ENCODE data around the gene NRXN3.

Gene NRXN3

DNA sequence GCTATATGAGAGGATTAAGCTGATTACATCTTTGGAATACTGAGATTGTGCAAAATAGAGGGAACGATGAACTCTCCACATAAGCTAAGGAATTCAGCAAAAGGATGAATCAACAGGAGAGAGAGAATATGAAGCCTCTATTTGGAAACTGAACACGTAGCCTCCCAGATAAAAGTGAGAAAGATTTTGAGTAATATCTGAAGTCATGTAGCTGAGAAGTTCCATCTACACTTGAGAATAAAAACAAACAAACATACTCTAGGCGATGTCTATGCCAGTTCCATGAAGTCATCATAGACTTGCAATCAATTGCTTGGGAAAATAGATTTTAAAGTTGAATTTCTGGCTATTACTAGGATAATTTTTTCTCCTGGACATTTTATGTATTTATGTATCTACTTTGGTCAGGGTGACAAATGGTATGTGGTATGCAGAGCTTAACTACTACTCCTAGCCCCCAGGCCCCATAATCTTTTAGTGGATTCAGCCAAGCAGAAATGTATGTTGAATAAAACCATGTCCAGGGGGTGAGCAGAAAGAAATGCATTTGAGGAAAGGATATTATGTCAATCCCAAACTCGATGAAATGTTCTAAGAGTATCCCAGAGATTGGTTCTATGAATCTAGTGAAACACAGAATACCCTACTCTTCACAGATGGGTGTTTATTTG, 1413.7 kb downstream of the NRXN3 start:
- H2AFZ ChIP-seq (ENCODE audit: low read length): no peak overlapping the region
- no peaks in the 10 kb centered on the region for H3K9me3 ChIP-seq (ENCODE audit: low read length)
- H3K79me2 ChIP-seq (ENCODE audit: insufficient read depth, low read length): no peaks in the 10 kb centered on the region
- H4K20me1 ChIP-seq (ENCODE audit: insufficient read depth, low read length): no peaks in the 10 kb centered on the region
- no peaks in the 10 kb centered on the region for H3K9me2 ChIP-seq (ENCODE audit: low read depth, low read length)
- no peaks in the 10 kb centered on the region for H3K4me1 ChIP-seq (ENCODE audit: insufficient read depth, low read length, severe bottlenecking)
- no peaks in the 10 kb centered on the region for H3K36me3 ChIP-seq (ENCODE audit: insufficient read depth, low read length)
- TF ChIP-seq EZH2 (IDR thresholded peaks at IDR 0.05; ENCODE audit: borderline replicate concordance, low read length): no peak
- TF ChIP-seq, protein P1, sequence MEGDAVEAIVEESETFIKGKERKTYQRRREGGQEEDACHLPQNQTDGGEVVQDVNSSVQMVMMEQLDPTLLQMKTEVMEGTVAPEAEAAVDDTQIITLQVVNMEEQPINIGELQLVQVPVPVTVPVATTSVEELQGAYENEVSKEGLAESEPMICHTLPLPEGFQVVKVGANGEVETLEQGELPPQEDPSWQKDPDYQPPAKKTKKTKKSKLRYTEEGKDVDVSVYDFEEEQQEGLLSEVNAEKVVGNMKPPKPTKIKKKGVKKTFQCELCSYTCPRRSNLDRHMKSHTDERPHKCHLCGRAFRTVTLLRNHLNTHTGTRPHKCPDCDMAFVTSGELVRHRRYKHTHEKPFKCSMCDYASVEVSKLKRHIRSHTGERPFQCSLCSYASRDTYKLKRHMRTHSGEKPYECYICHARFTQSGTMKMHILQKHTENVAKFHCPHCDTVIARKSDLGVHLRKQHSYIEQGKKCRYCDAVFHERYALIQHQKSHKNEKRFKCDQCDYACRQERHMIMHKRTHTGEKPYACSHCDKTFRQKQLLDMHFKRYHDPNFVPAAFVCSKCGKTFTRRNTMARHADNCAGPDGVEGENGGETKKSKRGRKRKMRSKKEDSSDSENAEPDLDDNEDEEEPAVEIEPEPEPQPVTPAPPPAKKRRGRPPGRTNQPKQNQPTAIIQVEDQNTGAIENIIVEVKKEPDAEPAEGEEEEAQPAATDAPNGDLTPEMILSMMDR (IDR thresholded peaks at IDR 0.05; ENCODE audit: low read length): no peak
- H3F3A ChIP-seq (ENCODE audit: insufficient read depth, low read length): no peaks in the 10 kb centered on the region
- H3K4me2 ChIP-seq (ENCODE audit: low read length): no peak overlapping the region
- H3K27ac ChIP-seq (ENCODE audit: low read depth, low read length, poor library complexity, severe bottlenecking): no peak overlapping the region
- no peak overlapping the region for H3K9ac ChIP-seq (ENCODE audit: low read length)
- no peaks in the 10 kb centered on the region for H3K27me3 ChIP-seq (ENCODE audit: insufficient read depth, low read length)
- no peak overlapping the region for H3K4me3 ChIP-seq (ENCODE audit: low read depth, low read length, poor library complexity, severe bottlenecking)

DNA sequence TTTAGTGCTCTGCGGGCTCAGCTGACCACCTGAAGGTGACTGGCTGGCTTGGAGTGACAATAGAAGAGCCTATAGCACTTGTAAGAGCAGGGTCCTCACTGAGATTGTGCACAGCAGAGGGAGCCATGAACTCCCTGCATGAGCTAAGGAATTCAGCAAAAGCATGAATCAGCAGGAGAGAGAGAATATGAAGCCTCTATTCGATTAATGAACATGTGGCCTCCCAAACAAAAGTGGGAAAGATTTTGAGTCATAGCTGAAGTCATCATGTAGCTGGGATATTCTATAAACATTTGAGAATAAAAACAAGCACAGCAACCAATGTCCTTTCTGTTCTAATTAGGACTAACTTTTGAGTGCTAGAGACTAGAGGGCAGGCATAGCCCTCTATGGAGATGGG, 1414.5 kb downstream of the NRXN3 start:
- Histone ChIP-seq H3K27ac (ENCODE audit: low read depth, low read length, poor library complexity, severe bottlenecking) (no peak overlapping the region), H3K27me3 (ENCODE audit: insufficient read depth, low read length) (no peaks in the 10 kb centered on the region), H3F3A (ENCODE audit: insufficient read depth, low read length) (no peaks in the 10 kb centered on the region), H2AFZ (ENCODE audit: low read length) (no peak overlapping the region), H3K9me2 (ENCODE audit: low read depth, low read length) (no peaks in the 10 kb centered on the region), H3K9ac (ENCODE audit: low read length) (no peak overlapping the region), H3K36me3 (ENCODE audit: insufficient read depth, low read length) (no peaks in the 10 kb centered on the region), H3K4me3 (ENCODE audit: low read depth, low read length, poor library complexity, severe bottlenecking) (no peak overlapping the region), H3K9me3 (ENCODE audit: low read length) (no peaks in the 10 kb centered on the region), H3K4me2 (ENCODE audit: low read length) (no peak overlapping the region), H4K20me1 (ENCODE audit: insufficient read depth, low read length) (no peaks in the 10 kb centered on the region), H3K79me2 (ENCODE audit: insufficient read depth, low read length) (no peaks in the 10 kb centered on the region), H3K4me1 (ENCODE audit: insufficient read depth, low read length, severe bottlenecking) (no peaks in the 10 kb centered on the region)
- TF ChIP-seq, protein P1 (IDR thresholded peaks at IDR 0.05; ENCODE audit: low read length): no peak
- TF ChIP-seq EZH2 (IDR thresholded peaks at IDR 0.05; ENCODE audit: borderline replicate concordance, low read length): no peak

DNA sequence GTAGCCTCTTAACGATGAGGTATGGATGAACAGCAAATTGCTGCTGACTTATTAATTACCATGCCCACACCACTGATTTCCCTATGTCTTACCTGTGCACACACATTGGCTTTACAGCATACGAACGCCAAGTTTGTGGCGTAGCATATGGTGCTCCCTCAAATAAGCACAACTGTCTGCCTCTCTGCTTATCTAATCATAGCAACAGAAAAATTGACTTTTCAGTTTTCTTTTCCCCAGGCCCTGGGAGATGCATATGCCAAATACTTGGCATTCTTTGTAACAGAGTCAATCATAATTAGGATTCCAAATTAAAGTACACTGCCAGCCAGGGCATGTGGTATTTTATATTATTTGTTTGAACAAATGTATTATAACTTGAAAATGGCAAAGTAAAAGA, 1415.7 kb downstream of the NRXN3 start:
- TF ChIP-seq, protein P1 (IDR thresholded peaks at IDR 0.05; ENCODE audit: low read length): no peak
- TF ChIP-seq EZH2 (IDR thresholded peaks at IDR 0.05; ENCODE audit: borderline replicate concordance, low read length): no peak
- H3K9me3 ChIP-seq (ENCODE audit: low read length): no peaks in the 10 kb centered on the region
- H3K9me2 ChIP-seq (ENCODE audit: low read depth, low read length): no peaks in the 10 kb centered on the region
- no peaks in the 10 kb centered on the region for H3K36me3 ChIP-seq (ENCODE audit: insufficient read depth, low read length)
- no peak overlapping the region for H3K27ac ChIP-seq (ENCODE audit: low read depth, low read length, poor library complexity, severe bottlenecking)
- H3K27me3 ChIP-seq (ENCODE audit: insufficient read depth, low read length): no peaks in the 10 kb centered on the region
- H4K20me1 ChIP-seq (ENCODE audit: insufficient read depth, low read length): no peaks in the 10 kb centered on the region
- no peaks in the 10 kb centered on the region for H3K4me1 ChIP-seq (ENCODE audit: insufficient read depth, low read length, severe bottlenecking)
- H3K79me2 ChIP-seq (ENCODE audit: insufficient read depth, low read length): no peaks in the 10 kb centered on the region
- H3K4me3 ChIP-seq (ENCODE audit: low read depth, low read length, poor library complexity, severe bottlenecking): no peak overlapping the region
- H2AFZ ChIP-seq (ENCODE audit: low read length): no peak overlapping the region
- H3K9ac ChIP-seq (ENCODE audit: low read length): no peak overlapping the region
- H3F3A ChIP-seq (ENCODE audit: insufficient read depth, low read length): no peaks in the 10 kb centered on the region
- H3K4me2 ChIP-seq (ENCODE audit: low read length): no peak overlapping the region

Measured in OCI-LY1 (cell line).